Skeletal muscle tissue (tissue), 4 donors: ENCODE data around the gene TCHP. TPM values are rescaled to one million over a fixed set of nuclear protein-coding genes. Genes with fewer than 3 reads are reported as not detected.

Experiments
- H3K27ac ChIP-seq: one replicate; pipeline ENCODE4 v1.7.0; 2013; ENCODE audit warnings: mild to moderate bottlenecking, low read depth, low read length, inconsistent platforms
- H3K27me3 ChIP-seq, 3 donors: one replicate each; pipeline ENCODE4 v1.7.0; 2013; ENCODE audit warnings: low read length in 3 of 3; ENCODE audit not compliant: control insufficient read depth in 3 of 3, insufficient read depth in 3 of 3
- H3K36me3 ChIP-seq, 3 donors: one replicate each; pipeline ENCODE4 v1.7.0; 2013; ENCODE audit warnings: low read length in 3 of 3; ENCODE audit not compliant: control insufficient read depth in 3 of 3, insufficient read depth in 3 of 3
- H3K4me1 ChIP-seq, 3 donors: one replicate each; pipeline ENCODE4 v1.7.0; 2013; ENCODE audit warnings: low read length in 3 of 3, mild to moderate bottlenecking in 3 of 3; ENCODE audit not compliant: control insufficient read depth in 3 of 3, insufficient read depth in 3 of 3
- H3K4me3 ChIP-seq, 3 donors: one replicate each; pipeline ENCODE4 v1.7.0; 2013; ENCODE audit warnings: low read length in 3 of 3
- H3K9ac ChIP-seq, 3 donors: one replicate each; pipeline ENCODE4 v1.7.0; 2013; ENCODE audit warnings: low read length in 3 of 3, mild to moderate bottlenecking in 3 of 3, moderate library complexity in 2 of 3, low read depth in 1 of 3
- H3K9me3 ChIP-seq, 3 donors: one replicate each; pipeline ENCODE4 v1.7.0; 2013; ENCODE audit warnings: low read length in 3 of 3; ENCODE audit not compliant: control insufficient read depth in 3 of 3
- total RNA-seq: library from RNA; depleted of rRNA; stranded (reverse); fragments of >200 nt; gene quantifications from one replicate; pipeline ENCODE4 v1.2.3, GENCODE V29; 2014
- donor health status: Osteomylitis.

TCHP gene
- total RNA-seq, 1 donor from 2014 or later: 3.7 TPM

- Histone ChIP-seq H3K27ac (no peak overlapping the region), H3K4me3 (peak overlapping the region; percentile 81 to 96 (median 96)), H3K27me3 (no peaks in the 10 kb centered on the region), H3K9me3 (no peaks in the 10 kb centered on the region), H3K36me3 (no peaks in the 10 kb centered on the region), H3K4me1 (peaks cover 20 to 26% (median 23%) of the 10 kb centered on the region in 3 donors), H3K9ac (peak overlapping the region; percentile 85 to 95 (median 91))
Observed at GRCh38 chr12:109878749-109879148, 21.3 kb upstream of the TCHP start.

GRCh38 chr12:109879351-109880042, 20.6 kb upstream of the TCHP start:
- no peaks in the 10 kb centered on the region for H3K27me3 ChIP-seq
- peak overlapping the region; percentile 39 for H3K27ac ChIP-seq
- no peaks in the 10 kb centered on the region for H3K9me3 ChIP-seq
- peak overlapping the region; percentile 81 to 96 (median 96) for H3K4me3 ChIP-seq
- H3K36me3 ChIP-seq: no peaks in the 10 kb centered on the region
- peak overlapping the region; percentile 85 to 95 (median 91) for H3K9ac ChIP-seq
- peaks cover 20 to 26% (median 23%) of the 10 kb centered on the region in 3 donors for H3K4me1 ChIP-seq

- peaks cover 20 to 26% (median 23%) of the 10 kb centered on the region in 3 donors for H3K4me1 ChIP-seq
- no peaks in the 10 kb centered on the region for H3K36me3 ChIP-seq
- peak within 1 kb of the TSS; percentile 39 for H3K27ac ChIP-seq
- peak within 1 kb of the TSS; percentile 81 to 96 (median 96) for H3K4me3 ChIP-seq
- peak within 1 kb of the TSS; percentile 85 to 95 (median 91) for H3K9ac ChIP-seq
- H3K27me3 ChIP-seq: no peaks in the 10 kb centered on the region
- H3K9me3 ChIP-seq: no peaks in the 10 kb centered on the region
Observed at GRCh38 chr12:109880043-109880931, 19.8 kb upstream of the TCHP start, which contains the start of gene GLTP. TSS of gene GLTP (minus strand) at chr12:109880541. CDS start at chr12:109880374, 167 bp downstream.

- peak overlapping the region; percentile 63 to 78 (median 77) for H3K4me3 ChIP-seq
- no peak overlapping the region for H3K27ac ChIP-seq
- H3K9ac ChIP-seq: peak overlapping the region; percentile 28 to 80 (median 75)
- H3K27me3 ChIP-seq: no peaks in the 10 kb centered on the region
- no peaks in the 10 kb centered on the region for H3K36me3 ChIP-seq
- H3K9me3 ChIP-seq: no peaks in the 10 kb centered on the region
- peaks cover 20 to 26% (median 23%) of the 10 kb centered on the region in 3 donors for H3K4me1 ChIP-seq
Observed at GRCh38 chr12:109880938-109881337, 19.1 kb upstream of the TCHP start.

- no peaks in the 10 kb centered on the region for H3K9me3 ChIP-seq
- H3K36me3 ChIP-seq: no peaks in the 10 kb centered on the region
- no peaks in the 10 kb centered on the region for H3K27me3 ChIP-seq
- no peak overlapping the region for H3K9ac ChIP-seq
- H3K4me3 ChIP-seq: no peak overlapping the region
- H3K27ac ChIP-seq: no peak overlapping the region
- peaks cover 20 to 26% (median 23%) of the 10 kb centered on the region in 3 donors for H3K4me1 ChIP-seq
Observed at GRCh38 chr12:109881752-109882151, 18.3 kb upstream of the TCHP start.

- H3K4me1 ChIP-seq: peaks cover 19 to 20% (median 20%) of the 10 kb centered on the region in 3 donors
Observed at GRCh38 chr12:109883461-109883860, 16.6 kb upstream of the TCHP start.

GRCh38 chr12:109885616-109886015, 14.5 kb upstream of the TCHP start:
- Histone ChIP-seq H3K36me3 (no peaks in the 10 kb centered on the region), H3K27ac (no peak overlapping the region), H3K9ac (no peak overlapping the region), H3K4me3 (no peak overlapping the region), H3K4me1 (peaks cover 6 to 12% (median 6%) of the 10 kb centered on the region in 3 donors), H3K27me3 (no peaks in the 10 kb centered on the region), H3K9me3 (no peaks in the 10 kb centered on the region)

More at GRCh38 chr12:109883461-109883860, 16.6 kb upstream of the TCHP start:
- Histone ChIP-seq H3K9ac (no peak overlapping the region), H3K4me3 (no peak overlapping the region), H3K9me3 (no peaks in the 10 kb centered on the region), H3K27me3 (no peaks in the 10 kb centered on the region), H3K36me3 (no peaks in the 10 kb centered on the region), H3K27ac (no peak overlapping the region)

- Histone ChIP-seq H3K9me3 (no peaks in the 10 kb centered on the region), H3K27me3 (peaks cover 0 to 7% (median 3%) of the 10 kb centered on the region in 3 donors), H3K36me3 (no peaks in the 10 kb centered on the region), H3K9ac (no peak overlapping the region), H3K27ac (peak overlapping the region; percentile 40), H3K4me1 (peaks cover 0 to 8% (median 2%) of the 10 kb centered on the region in 3 donors), H3K4me3 (no peak overlapping the region)
Observed at GRCh38 chr12:109888179-109889020, 11.7 kb upstream of the TCHP start.

GRCh38 chr12:109890620-109891170, 9.4 kb upstream of the TCHP start:
- peaks cover 0 to 8% (median 2%) of the 10 kb centered on the region in 3 donors for H3K4me1 ChIP-seq
- no peaks in the 10 kb centered on the region for H3K36me3 ChIP-seq
- H3K4me3 ChIP-seq: no peak overlapping the region
- H3K9ac ChIP-seq: no peak overlapping the region
- peaks cover 0 to 7% (median 3%) of the 10 kb centered on the region in 3 donors for H3K27me3 ChIP-seq
- H3K27ac ChIP-seq: no peak overlapping the region
- H3K9me3 ChIP-seq: no peaks in the 10 kb centered on the region
